ENCODE results near the gene PDZRN3.

DNA sequence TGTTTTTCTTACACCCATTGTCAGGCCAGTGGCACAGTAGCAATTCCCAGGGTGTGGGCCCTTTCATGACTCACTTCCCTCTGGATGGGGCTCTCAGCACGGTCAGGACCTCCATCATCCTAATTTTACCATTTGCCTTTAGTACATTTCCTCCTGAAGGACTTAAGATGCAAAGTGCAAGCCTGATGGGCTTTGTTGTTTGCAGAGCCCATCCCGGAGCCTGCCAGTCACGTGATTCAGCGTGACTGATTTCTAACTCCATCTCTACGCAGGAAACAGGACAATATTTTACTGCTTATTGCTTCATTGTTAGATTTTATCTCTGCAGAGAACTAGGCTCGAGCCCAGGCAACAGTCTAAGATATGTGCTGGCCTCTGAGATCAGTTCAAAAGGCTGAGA, 223.7 kb downstream of the PDZRN3 start:
- TF ChIP-seq, protein P1, sequence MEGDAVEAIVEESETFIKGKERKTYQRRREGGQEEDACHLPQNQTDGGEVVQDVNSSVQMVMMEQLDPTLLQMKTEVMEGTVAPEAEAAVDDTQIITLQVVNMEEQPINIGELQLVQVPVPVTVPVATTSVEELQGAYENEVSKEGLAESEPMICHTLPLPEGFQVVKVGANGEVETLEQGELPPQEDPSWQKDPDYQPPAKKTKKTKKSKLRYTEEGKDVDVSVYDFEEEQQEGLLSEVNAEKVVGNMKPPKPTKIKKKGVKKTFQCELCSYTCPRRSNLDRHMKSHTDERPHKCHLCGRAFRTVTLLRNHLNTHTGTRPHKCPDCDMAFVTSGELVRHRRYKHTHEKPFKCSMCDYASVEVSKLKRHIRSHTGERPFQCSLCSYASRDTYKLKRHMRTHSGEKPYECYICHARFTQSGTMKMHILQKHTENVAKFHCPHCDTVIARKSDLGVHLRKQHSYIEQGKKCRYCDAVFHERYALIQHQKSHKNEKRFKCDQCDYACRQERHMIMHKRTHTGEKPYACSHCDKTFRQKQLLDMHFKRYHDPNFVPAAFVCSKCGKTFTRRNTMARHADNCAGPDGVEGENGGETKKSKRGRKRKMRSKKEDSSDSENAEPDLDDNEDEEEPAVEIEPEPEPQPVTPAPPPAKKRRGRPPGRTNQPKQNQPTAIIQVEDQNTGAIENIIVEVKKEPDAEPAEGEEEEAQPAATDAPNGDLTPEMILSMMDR (IDR thresholded peaks at IDR 0.05; ENCODE audit: insufficient read depth, low read depth, low read length), result no peak
- no peak for TF ChIP-seq EZH2 (IDR thresholded peaks at IDR 0.05; ENCODE audit: insufficient read depth, low read length)

All from astrocyte (in vitro differentiated cells and primary cell).